HL-60 (cell line): ENCODE measurements around the gene SLC22A5.

Experiments used
- POLR2AphosphoS5 ChIP-seq: IDR thresholded peaks from 2 replicates; pipeline ENCODE4 v1.6.1; 2012; ENCODE audit warnings: low read depth
- SPI1 ChIP-seq: IDR thresholded peaks from 2 replicates; pipeline ENCODE4 v1.6.1; 2012; ENCODE audit warnings: low read depth, mild to moderate bottlenecking, borderline replicate concordance
- TF ChIP-seq, protein P1 (sequence below): IDR thresholded peaks from one replicate; pipeline ENCODE4 v1.5.1; 2011; ENCODE audit warnings: low read length, control low read depth, inconsistent platforms; ENCODE audit not compliant: insufficient read depth
- TF ChIP-seq, protein P2 (sequence below): IDR thresholded peaks from 2 replicates; pipeline ENCODE4 v1.6.1; 2012; ENCODE audit warnings: low read depth; ENCODE audit not compliant: insufficient replicate concordance

DNA sequence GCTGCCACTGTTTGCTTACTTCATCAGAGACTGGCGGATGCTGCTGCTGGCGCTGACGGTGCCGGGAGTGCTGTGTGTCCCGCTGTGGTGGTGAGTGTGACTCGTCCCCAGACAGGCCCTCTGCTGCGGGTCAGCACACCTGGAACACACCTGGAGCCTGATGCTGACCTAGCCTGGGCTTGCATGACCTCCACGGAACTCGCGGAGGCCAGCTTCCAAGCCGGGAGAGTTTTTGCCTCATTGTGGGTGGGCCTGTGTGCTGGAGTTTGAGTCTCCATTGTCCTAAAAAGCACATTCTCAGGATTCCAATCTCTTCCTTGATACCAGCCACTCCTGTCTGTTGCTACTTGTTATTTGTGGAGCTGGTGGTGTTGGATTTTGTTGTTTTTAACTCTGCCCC is 47.2 kb upstream of the SLC22A5 start:
- TF ChIP-seq, protein P1, sequence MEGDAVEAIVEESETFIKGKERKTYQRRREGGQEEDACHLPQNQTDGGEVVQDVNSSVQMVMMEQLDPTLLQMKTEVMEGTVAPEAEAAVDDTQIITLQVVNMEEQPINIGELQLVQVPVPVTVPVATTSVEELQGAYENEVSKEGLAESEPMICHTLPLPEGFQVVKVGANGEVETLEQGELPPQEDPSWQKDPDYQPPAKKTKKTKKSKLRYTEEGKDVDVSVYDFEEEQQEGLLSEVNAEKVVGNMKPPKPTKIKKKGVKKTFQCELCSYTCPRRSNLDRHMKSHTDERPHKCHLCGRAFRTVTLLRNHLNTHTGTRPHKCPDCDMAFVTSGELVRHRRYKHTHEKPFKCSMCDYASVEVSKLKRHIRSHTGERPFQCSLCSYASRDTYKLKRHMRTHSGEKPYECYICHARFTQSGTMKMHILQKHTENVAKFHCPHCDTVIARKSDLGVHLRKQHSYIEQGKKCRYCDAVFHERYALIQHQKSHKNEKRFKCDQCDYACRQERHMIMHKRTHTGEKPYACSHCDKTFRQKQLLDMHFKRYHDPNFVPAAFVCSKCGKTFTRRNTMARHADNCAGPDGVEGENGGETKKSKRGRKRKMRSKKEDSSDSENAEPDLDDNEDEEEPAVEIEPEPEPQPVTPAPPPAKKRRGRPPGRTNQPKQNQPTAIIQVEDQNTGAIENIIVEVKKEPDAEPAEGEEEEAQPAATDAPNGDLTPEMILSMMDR: no peak
- no peak for TF ChIP-seq POLR2AphosphoS5
- TF ChIP-seq, protein P2, sequence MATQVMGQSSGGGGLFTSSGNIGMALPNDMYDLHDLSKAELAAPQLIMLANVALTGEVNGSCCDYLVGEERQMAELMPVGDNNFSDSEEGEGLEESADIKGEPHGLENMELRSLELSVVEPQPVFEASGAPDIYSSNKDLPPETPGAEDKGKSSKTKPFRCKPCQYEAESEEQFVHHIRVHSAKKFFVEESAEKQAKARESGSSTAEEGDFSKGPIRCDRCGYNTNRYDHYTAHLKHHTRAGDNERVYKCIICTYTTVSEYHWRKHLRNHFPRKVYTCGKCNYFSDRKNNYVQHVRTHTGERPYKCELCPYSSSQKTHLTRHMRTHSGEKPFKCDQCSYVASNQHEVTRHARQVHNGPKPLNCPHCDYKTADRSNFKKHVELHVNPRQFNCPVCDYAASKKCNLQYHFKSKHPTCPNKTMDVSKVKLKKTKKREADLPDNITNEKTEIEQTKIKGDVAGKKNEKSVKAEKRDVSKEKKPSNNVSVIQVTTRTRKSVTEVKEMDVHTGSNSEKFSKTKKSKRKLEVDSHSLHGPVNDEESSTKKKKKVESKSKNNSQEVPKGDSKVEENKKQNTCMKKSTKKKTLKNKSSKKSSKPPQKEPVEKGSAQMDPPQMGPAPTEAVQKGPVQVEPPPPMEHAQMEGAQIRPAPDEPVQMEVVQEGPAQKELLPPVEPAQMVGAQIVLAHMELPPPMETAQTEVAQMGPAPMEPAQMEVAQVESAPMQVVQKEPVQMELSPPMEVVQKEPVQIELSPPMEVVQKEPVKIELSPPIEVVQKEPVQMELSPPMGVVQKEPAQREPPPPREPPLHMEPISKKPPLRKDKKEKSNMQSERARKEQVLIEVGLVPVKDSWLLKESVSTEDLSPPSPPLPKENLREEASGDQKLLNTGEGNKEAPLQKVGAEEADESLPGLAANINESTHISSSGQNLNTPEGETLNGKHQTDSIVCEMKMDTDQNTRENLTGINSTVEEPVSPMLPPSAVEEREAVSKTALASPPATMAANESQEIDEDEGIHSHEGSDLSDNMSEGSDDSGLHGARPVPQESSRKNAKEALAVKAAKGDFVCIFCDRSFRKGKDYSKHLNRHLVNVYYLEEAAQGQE: no peak
- no peak for TF ChIP-seq SPI1
